Right renal cortex interstitium (tissue), 3 donors: ENCODE measurements around the gene ANKRD16. TPM values are rescaled to one million over a fixed set of nuclear protein-coding genes. Genes with fewer than 3 reads are reported as not detected.
"Not testable (repeated sequence)": the region's sequence is repeated elsewhere in the genome, so short reads cannot be mapped to it uniquely, and the experiment has no call there.

Experiments
- DNase-seq, 3 donors: peaks; one replicate each; pipeline ENCODE4 v3.0.0-alpha.2; 2013; ENCODE audit warnings: low read depth in 3 of 3, low spot score in 2 of 3
- polyA plus RNA-seq, 3 donors: library from polyadenylated mRNA; unstranded; fragments of 120-200 nt; gene quantifications; one replicate each; pipeline ENCODE4 v1.2.1, GENCODE V29; 2013; ENCODE audit not compliant: insufficient read length in 3 of 3

Gene ANKRD16
- 10 to 100 TPM; 10.3 to 11.9 (median 11.7) TPM for polyA plus RNA-seq

DNA sequence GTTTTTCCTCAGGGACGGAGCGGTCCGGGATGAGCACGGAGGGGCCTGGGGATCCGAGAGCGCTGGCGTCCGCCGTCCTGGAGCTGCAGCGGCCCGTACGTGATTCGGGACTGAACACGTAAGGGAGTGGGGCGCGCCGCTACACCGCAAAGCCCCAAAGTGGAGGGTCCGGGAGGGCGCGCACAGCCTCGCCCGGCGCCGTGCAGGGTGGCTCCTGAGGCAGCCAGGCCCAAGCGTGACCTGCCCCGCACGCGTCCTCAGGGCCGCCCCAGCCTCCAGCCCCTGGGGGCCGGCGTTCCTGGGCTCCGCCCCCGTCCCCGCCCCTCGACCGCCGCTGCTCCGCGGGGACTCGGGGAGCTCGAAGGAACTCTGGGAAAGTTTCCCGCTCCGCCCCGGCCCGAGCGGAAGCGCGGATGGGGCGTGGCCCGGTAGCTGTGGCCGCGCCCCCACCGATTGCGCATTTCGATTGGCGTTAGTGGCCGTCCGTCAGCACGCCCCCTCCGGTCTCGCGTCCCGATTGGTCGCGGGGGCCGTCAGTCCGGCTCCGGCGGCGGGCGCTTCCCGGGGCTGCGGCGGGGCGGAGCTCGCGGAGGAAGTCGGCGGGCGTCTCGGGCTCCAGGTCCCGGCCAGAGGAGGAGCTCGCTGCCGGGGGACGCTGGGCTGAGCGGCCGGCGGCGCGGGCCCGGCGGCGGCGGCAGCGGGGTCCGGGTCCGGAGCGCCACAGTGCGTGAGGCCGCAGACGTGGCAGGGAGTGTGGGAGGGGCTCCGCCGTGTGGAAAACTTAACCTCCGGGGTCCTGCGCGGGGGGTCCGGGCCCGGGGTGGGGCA, at the start of gene ANKRD16, which contains the start of gene FBH1:
Gene ANKRD16 (minus strand): TSS at position 270 of the 828 bp plus-strand sequence. CDS start 539 bp downstream, outside the sequence.
Gene FBH1 (plus strand): TSS at position 620 of the 828 bp plus-strand sequence. CDS start 103 bp downstream, at position 723.
- DNase-seq = peak; percentile 94 to 99 (median 98)

DNA sequence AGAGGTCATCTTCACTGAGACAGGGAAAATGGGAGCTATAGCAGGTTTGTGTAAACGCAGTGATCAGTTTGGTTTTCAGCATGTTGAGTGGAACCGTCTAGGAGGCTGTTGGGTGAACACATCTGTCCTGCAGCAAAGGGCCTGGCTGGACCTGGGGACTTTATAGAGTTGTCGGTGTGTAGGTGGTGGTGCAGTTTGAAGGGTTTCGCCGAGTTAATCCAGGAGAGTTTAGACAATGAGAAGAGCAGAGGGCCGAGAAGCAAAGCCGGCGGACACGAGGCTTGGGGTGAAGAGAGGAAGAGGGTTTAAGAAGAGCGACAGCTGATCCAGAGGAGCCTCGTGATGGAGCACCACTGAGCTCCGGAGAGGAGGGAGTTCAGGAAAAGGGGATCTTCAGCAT, 48.6 kb upstream of the ANKRD16 start:
- DNase-seq = no peak

DNA sequence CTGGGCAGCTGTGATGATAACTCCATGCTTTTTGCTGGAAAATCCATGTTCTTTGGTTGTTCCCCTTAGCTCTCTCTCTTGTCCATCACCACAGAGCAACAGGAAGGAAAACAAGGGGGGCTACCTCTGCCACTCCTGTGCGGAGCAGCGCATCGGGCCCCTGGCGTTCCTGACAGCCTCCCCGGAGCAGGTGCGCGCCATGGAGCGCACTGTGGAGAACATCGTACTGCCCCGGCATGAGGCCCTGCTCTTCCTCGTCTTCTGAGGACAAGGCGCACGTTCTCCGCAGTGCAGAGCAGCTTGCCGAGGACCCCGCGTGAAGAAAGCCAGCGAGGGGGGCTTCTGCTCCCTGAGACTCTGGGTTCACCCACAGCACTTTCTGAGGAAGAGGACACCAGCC, 47.3 kb upstream of the ANKRD16 start:
- no peak for DNase-seq

- DNase-seq = no peak
Observed at GRCh38 chr10:5935628-5936027, 45.9 kb upstream of the ANKRD16 start.

GRCh38 chr10:5933909-5934546, 44.3 kb upstream of the ANKRD16 start:
- no peak for DNase-seq

GRCh38 chr10:5932345-5932744, 42.7 kb upstream of the ANKRD16 start:
- DNase-seq = no peak

DNA sequence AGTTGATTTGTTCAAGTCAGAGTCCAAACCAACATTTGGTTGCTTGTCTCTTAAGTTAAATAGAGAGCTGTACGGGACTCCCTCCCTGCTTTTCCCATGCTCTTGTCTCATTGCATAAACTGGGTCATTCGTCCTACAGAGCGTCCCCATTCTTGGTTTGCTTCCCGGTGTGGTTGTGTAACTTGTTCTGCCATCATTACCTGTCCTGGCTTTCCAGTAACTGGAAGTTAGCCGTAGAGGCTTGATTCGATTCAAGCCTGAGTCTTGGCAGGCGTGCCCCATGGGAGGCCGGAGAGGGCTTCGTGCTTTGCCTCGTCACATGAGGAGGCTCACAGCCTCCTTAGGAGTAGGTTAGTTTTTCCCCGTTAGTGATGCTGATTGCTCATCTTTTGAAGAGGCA, 40.6 kb upstream of the ANKRD16 start:
- no peak for DNase-seq

DNA sequence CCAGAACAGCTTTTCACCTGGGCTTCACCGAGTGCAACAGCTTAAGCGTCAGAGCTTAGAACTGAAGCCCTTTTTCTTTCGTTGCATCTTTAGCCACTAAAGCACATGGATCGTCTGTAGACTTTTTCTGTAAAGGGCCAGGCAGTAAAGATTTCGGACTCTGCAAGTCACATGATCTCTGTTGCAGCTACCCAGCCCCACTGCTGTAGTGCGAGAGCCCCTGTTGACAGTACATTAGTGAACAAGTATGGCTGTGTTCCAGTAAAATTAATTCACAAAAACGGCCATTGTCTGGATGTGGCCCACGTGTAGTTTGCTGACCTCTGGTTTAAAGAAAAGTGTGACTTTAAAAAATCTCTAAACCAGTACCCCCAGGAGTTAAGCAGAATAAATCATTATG, 39.7 kb upstream of the ANKRD16 start:
- no peak for DNase-seq

- no peak for DNase-seq
Observed at GRCh38 chr10:5927306-5927705, 37.6 kb upstream of the ANKRD16 start.

DNA sequence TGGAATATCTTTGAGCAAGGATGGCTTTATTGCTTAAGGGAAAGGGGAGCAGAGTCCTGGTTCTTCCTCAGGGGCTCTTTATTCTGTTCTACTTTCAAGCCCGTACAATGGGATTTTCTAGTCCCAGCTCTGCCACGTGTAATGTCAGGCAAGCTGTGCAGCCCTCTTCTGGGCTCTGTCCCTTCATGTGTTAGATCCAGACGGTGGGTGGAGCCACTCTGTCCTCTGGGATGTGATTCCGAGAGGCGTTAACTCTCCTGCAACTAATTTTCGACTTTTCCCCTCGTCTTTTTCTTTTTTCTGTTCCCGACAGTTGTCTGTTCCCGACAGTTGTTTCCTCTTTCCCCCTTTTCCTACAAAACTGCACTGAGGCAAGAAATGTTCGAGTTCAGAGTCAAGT, 35.2 kb upstream of the ANKRD16 start:
- DNase-seq = no peak

GRCh38 chr10:5921746-5922145, 32.1 kb upstream of the ANKRD16 start:
- no peak for DNase-seq

DNA sequence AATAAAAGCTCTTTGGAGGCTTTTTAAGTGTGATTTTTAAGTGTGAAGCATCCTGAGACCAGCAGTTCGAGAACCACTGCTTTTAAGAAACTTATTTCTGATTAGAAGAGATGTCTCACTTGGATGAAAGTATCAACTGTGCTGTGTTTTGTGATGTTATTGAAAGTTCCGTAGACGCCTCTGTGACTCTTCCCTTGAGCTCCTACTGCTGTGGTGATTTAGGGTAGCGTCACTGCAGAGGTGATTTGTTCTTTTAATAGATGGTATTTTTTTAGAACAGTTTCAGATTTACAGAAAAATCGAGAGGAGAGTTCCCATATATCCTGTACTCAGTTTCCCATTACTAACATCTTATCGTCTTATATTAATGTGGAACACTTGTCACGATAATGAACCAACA, 29.9 kb upstream of the ANKRD16 start:
- DNase-seq = no peak

- DNase-seq = no peak
Observed at GRCh38 chr10:5918763-5919162, 29.1 kb upstream of the ANKRD16 start.

DNA sequence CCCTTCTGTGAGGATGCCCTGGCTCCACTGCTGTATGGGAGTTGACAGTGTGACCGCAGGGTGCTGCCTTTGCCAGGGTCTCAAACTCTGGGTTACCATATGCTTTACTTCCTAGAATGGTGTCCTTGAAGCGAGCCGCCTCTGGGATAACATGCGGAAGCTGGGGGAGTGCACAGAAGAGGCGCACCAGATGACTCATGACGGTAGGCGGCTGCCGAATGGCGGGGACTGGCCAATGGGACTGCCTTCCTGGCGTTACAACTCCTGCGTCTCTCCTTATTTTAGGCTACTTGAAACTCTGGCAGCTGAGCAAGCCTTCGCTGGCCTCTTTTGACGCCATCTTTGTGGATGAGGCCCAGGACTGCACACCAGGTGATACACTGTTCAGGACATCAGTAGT, 27.6 kb upstream of the ANKRD16 start:
- DNase-seq = no peak

DNA sequence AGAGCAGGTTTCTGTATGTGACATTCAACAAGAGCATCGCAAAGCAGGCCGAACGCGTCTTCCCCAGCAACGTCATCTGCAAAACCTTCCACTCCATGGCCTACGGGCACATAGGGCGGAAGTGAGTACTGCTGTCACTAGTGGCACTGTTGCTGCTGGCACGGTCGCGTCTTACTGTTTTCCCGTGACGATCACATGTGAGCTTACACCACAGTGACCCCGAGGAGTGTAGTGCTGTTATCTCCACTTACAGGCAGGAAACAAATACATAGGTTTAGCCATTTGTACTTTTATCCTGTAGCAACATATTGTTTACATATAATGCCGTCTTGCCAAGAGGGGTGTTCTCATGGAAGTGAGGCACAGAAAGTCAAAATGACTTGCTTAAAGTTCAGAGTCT, 25.8 kb upstream of the ANKRD16 start:
- no peak for DNase-seq

GRCh38 chr10:5913736-5914135, 24.0 kb upstream of the ANKRD16 start:
- DNase-seq = no peak

DNA sequence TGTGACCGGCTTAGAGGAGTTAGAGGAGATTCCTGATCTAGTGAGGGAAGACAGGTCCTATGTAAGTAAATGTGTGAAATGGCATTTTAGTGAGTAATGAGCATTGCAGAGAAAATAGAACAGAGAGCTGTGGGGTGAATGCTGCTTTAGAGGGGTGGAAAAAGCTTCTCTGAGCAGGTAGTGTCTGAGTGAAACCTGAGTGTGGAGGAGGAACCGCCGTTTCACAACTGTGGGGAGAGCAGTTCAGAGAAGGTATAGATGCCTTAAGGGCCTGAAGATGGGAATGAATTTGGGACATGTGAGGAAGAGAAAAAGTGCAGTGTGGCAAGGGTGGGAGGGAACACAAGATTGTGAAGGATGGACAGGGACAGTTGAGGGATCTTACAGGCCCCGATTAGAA, 22.0 kb upstream of the ANKRD16 start:
- DNase-seq = no peak

GRCh38 chr10:5910323-5911100, 20.8 kb upstream of the ANKRD16 start:
- no peak for DNase-seq

GRCh38 chr10:5908676-5909075, 19.0 kb upstream of the ANKRD16 start:
- DNase-seq = not testable (repeated sequence)

GRCh38 chr10:5906651-5907050, 17.0 kb upstream of the ANKRD16 start:
- DNase-seq = no peak

- DNase-seq = no peak
Observed at GRCh38 chr10:5905854-5906507, 16.3 kb upstream of the ANKRD16 start.
